A172 (cell line): Measurements from ENCODE around the gene PPP1R3C. TPM values are rescaled to one million over a fixed set of nuclear protein-coding genes. Genes with fewer than 3 reads are reported as not detected.

Experiments
- DNase-seq: peaks from one replicate; pipeline ENCODE4 v3.0.0-alpha.2; 2015; ENCODE audit warnings: low spot score
- total RNA-seq: library from RNA; depleted of rRNA; stranded (reverse); fragments of >200 nt; shearing (Covaris generic); gene quantifications from 2 replicates; pipeline ENCODE4 v1.2.3, GENCODE V29; 2014; rRNA removed

PPP1R3C gene
- 11.8 and 18.0 TPM in 2 replicates for total RNA-seq

DNA sequence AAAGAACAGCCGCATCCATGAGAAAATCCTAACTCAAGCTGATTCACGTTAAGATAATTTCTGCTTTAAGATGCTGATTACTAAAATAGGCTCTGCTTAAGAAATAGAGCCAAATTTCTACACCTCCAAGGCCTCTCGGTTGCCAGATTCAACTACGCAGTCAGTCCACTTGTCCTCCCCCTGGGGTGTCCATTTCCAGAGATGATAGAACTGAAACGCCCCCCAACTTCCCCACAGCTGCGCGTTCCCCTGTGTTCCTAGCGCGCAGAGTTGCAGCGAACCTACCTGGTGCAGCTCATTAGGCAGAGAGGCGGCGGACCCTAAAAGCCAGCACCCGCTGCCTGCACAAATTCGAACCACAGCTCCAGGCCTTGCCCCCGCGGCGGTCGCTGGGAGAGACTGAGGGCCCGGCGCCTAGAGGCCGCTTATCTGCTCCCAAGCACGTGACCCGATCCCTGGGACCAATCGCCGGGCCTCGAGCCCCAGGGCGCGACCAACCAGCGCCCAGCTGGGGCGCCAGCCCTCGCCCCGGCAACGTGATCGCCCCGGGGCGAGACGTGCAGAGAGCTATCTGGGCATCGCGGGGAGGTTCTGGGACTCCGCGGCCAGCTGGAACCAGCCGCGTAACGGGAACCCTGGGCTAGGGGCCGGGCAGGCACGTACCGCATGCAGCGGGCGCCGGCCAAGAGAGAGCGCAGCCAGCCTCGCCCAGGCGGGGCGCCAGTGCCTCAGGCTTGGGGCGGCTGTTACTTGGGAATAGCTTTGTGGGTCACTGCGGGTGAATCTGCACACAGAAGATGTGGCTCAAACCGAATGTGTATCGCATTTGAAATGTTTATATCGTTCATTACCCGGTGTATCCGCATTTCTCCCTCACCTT, at the start of gene PPP1R3C:
PPP1R3C (minus strand) TSS at position 401 of the 880 bp plus-strand sequence; CDS start at position 299, 102 bp downstream.
- DNase-seq, result peak; percentile 88

DNA sequence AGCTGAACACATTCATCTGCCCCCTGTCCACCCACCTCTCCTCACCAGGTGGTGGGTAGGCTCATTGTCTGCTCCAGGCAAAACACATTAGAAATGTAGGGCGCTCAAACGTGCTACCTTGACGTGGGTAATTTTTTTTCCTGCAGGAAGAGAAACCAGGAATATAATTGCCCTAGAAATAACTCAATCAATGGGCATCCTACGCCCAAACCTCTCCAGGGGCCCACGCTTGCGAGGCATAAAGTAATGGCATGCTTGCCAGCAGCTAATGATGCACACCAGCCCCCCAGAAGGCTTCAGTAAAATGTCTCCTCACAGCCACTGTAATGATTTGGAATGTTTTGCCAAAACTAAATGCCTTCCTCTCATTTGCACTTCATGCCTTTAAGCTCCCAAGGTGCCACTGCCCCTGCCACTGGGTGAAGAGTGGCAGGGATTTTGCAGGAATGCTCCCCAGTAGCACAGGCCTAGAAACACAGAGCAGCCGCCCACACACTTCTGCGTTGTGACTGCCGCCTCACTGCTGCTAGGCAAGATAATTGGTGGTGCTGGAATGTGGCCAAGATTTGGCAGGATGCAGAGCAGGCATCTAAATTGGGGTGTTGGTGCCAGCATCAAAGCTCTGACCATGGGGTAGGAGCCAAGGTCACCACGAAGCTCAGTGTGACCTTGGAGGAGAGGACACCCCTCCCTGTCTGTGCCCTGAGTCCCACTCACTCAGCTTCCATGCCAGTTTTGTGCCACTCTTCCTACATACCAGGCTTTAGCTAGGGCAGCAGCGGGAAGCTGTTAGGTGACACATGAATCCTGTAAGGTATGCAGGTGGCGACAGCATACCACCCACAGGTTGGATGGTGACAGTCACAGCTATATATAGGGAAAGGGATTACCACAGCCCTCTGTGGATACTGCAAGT, 48.7 kb upstream of the PPP1R3C start:
- peak; percentile 36 for DNase-seq

DNA sequence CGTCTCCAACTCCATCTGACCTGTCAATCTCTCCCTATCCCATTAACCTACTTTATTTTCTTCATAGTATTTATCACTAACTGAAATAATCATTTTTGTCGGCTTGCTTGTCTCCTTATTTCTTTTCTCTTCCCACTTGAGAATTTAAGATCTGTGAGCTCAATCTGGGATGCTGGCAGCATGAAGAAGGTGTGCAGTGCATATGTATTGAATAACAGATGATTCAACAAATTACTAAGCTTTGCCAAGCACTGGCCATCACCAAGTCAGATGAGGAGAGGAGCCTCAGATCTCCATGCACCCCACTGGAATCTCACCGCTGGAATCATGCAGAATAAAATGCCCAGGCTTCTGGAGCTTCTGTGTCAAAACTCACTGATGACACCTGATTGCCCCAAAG, 47.6 kb upstream of the PPP1R3C start:
- no peak for DNase-seq

DNA sequence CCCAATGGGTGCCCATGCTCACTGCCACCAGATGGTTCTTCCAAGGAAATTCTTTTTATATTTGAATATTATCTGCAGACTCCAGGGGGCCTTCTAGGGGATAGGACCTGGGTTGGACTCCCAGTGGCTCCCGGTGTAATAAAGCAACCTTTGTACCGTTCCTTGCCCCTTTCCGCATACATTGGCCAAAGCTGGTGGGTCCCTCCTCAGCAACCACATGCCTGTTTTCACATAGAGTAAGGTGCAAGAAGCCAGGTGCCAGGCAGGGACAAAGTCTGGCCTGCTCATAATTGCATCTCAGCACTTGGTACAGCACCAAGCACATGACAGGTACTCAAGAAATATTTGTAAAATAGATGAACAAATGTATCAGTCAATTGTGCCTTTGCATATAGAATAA, 46.4 kb upstream of the PPP1R3C start:
- no peak for DNase-seq

DNA sequence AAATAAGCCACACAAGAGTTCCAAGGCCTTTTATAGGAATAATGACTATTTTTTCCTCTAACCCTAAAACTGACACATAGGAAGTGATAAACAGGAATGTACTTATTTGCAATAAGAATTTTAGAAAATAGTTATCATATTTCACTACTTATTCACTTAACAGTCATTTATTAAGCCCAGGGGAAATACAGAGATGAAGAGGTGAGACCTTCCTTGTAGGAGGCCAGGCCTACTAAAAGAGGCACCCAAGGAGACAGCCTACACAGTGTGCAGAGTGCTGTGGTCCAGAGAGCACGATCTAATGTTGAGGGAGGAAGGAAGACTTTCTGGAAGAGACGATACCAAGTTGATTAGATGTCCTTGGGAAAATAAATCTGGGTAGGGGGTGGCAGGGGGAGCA, 45.0 kb upstream of the PPP1R3C start:
- DNase-seq, result no peak

DNA sequence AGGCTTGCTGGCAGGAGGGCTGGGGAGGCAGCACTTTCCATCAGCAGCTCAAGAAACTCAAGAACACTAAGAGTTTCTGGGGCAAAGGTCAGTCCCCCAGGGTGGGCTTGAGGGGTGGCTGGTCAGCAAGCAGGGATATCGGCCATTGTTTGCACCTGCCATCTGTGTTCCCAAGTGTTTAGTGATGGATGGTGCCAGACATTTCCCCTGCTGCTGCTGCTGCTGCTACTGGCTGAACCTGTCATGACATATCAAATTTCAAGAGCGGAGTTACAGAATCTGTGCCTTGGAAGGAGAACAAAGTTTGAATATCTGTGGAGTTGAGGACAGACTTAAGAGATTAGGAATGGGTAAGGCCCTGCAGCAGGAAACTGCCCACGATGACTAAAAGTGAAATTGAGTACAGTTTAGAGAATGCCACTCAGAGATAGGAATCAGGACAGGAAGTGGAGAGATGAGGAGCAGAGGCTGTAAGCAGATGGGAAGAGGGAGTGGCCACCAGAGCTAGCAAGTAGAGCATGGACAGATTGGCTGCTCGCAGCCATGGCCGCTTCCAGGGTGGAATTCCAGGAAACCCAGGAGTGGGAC, 39.2 kb upstream of the PPP1R3C start:
- peak; percentile 93 for DNase-seq

DNA sequence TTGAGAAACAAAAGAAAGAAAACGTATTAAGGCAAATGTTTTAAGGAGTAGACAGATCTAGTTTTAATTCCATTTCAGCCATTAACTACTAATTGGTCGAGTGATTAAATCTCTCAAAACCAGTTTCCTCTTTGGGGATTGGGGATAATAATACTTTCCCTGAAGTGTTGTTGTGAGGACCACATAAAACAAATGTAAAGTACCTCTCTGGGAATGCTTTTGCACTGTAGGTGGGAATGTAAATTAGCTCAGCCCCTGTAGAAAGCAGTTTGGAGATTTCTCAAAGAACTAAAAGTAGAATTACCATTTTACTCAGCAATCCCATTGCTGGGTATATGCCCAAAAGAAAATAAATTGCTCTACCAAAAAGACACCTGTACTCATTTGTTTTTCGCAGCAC, 36.0 kb upstream of the PPP1R3C start:
- no peak for DNase-seq

DNA sequence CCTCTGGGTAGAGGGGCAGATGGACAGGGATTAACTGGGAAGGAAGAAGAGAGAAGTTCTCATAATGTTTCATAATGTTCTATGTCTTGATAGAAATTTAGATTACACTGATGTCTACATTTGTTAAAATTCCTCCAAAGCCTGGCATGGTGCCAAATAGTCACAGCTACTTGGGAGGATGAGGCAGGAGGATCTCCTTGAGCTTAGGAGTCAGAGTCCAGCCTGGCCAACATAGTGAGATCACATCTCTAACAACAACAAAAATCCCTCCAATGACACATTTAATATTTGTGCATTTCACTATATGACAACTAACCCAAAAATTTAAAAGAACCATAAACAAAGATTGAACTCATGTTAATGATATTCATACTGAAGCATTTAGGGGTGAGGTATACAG, 33.0 kb upstream of the PPP1R3C start:
- DNase-seq, result no peak

DNA sequence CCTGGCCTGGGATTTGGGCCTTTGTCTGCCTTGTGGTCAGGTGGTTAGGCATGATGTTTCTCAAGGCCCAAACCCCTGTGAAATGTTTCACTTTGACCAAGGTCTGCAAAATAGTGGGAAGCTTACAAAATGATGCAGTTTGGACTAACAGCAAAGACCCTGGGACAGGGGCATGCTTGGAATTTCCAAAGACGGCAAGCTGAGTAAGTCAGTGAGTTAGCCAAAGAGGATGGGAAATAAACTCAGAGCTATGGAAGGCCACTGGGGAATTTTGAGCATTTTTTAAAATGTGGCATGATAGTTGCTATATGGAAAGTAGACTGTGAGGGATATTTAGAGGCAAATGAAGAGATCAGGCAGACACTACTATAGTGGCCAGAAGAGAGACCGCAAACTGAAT, 31.6 kb upstream of the PPP1R3C start:
- no peak for DNase-seq

DNA sequence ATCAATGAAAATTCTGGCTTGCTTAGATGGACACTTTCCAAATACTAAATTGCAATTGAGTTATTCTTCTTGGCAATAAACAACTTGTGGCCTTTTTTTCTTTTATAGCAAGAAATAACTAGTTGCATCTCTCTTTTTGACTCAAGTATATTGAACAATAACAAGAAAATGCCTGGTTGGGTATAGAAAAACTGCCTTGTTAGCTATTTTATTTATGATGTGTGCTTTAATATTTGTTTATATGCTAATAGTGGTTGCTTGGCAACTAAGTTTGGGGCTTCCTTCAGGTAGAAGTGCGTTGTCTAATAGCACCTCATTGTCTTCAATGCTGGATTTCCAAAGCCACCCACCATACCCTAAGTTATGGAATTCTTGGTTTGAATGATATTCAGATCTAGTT, 30.1 kb upstream of the PPP1R3C start:
- no peak for DNase-seq

DNA sequence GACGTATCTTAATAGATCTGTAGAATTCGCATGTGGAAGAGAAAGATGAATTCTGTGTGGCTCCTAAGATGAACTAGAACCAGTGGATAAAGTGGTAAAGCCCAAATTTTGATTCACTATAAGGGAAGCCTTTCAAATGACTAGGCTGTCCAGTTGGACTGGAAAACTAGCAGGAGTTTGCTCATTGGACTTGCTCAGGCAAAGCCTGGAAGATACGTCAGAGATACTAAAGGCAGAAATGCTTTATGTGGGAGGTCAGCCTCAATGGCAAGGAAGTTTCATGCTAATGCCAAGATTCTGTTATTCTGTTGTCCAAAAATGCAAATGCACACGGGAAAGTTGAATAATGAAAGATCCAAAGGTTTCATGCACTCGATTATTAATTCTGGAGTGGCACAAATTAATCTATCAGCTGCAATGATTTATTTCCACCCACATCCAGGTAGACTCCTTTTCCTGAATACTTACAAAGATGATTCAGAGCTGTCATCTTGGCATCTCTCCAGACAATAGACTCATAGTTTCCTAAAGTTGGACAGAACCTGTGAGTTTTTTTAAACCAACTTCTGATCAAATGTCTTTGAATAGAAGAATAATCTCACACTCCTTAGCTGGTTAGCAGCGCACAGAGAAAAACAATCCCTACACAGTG, 20.5 kb upstream of the PPP1R3C start:
- DNase-seq, result peak; percentile 82

DNA sequence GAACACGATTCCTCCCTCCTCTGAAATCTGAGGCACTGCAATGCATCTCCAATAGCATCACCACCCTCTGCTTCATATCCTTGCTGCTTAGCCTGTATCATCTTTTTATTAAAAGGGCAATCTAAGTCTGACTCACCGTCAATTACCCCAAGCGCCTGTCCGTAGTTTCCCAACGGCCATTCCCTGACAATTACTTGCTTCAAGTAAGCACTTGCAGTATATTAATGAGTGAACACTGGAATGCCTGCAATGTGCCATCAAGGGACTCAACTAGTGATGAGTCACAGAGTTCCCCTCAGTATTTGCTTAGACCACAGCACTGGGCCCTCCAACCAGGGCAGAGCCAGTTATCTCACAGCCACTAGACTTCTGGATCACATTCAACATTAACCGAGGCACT, 19.5 kb upstream of the PPP1R3C start:
- DNase-seq, result peak; percentile 100

DNA sequence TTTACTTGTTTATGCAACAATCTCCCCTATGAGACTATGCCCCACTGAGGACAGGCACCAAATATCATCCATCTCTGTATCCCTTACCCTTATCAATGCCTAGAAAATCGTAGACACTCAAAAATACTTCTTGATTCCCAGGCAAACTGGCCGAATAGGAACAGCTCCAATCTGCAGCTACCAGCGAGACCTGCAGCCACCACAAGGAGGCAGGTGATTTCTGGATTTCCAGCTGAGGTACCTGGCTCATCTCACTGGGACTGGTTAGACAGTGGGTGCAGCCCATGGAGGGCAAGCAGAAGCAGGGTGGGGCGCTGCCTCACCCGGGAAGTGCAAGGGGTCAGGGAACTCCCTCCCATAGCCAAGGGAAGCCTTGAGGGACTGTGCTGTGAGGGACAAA, 10.8 kb upstream of the PPP1R3C start:
- DNase-seq, result peak; percentile 23

DNA sequence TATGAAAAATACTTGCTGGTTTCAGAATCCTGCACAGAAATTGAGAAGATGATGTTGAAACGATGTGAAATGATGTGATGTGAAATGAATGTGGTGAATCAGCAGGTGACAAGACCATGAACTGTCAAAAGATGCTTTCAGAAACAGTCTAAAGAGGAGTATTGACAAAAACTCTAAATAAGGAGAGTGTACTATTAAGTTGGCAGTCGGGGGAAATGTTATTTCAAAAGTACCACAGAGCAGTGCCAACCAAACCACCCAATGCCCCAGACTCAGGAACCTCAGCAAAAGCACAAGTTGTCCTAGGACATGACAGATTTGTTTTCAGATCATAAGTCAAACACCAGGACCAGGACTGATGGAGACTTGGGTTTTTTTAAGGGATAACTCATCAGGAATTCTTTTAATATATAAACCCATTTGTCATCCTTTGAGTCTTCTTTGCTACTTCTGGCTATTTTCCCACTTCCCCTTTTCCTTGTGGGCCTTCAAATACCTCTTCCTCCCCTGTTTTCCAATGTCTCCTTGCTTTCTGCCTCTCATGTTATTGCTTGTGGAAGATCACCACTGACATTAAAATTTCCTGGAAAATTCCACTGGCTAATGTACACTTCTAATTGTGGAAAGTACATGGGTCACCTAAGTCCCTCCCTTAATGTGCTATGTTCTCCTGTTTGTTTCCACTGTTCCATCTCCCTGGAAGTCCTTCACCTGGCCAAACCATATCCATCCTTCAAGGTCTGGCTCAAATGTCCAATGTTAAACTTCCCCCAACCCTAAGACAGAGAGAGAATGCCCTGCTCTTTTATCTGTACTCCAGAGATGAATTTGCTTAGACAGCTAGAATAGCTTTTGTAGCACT, 10.2 kb upstream of the PPP1R3C start:
- DNase-seq, result peak; percentile 49

DNA sequence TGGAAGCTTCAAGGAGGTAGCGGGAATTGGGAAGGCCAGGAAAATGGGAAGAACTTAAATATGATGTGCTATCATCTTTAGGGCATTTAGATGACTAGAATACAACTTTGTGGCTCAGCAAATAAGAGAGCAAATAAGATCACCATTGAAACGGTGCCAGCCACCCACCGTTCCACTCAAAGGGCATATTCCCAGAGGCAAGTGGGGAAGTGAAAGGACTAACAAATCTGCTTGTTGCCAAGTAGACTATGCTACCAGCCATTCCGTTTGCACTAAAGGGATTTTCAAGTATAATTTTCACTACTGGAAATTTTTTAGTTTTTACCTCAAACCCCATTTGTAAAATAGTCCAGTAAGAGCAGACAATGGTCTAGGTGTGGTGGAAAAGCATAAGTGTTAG, 4.0 kb upstream of the PPP1R3C start:
- DNase-seq, result no peak

DNA sequence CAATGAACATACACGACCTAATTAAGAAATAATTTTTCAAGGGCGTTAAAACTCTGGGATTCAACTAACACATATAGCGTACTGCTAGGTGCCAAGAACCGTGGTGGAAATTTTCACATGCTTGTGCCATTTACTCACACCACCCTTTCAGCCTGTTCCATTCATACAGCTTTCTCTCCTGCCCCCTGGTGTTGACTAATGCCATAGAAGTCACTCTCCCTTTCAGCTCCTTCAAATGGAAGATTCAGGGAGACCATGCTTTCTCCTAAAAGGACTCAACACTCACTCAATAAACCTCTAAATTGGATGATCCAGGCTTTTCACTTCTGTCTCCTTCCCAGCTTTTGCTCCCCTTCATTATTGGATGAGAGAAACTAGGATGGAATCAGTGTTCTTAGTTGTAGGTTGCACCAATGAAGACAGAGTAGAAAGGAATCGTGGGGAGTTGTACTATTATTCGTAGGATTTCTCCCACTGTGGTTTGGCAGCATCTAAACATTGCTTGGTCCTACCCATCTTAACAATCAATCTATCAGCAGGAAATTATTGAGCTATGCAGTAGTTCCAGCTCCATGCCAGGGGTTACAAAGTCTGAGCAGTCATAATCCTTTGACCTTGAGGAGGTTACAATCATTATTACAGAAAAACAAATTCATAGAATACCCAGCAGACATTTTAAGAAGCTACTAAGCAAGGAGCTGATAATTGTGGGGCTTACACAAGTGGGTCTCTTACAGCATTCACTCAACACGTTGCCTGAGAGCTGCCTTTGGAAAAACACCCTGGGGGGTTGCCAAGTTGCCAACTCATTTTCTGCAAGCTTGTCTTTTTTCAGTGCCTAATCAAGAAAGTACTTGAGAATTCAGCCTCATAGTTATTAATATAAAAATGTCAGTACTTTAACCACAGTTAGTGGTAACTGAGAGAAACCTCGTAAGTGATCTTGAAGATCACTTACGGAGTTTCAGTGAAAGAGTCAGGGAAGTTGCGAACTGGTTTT, 2.8 kb upstream of the PPP1R3C start:
- peak; percentile 75 for DNase-seq

DNA sequence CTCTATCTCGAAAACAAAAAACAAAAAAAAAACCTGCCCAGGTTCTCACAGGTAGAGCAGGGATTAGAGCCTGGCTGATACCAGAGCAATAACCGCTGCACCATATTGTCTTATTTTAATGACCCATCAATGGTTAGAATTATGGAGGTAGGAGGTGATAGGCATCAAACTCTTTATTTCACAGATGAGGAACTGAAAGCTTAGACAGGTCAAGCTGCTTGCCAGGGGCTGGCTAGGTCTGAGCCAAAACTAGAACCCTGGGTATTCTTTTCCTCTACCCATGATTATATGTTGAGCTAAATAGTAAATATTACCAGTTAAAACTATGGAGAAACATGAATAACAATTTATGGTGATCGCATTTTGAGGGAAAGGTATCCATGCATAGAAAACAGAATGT, 2.0 kb upstream of the PPP1R3C start:
- no peak for DNase-seq

DNA sequence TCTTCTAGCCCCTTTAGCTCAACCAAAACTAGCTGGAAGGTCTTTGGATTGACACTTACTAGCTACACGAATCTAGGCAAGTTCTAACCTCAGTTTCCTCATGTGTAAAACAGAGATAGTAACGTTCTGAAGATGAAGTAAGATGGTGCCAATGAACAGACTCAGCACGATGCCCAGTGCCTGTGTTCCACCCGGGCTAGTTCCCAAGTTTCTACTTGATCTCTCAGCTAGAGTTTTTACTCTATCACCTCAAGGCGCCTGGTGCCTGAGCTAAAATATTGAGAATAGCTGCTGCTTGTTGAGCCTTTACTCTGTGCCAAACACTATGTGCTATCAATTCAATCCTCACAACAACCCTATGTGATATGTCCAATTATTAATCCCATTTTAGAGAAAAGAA, 1.4 kb upstream of the PPP1R3C start:
- DNase-seq, result no peak

DNA sequence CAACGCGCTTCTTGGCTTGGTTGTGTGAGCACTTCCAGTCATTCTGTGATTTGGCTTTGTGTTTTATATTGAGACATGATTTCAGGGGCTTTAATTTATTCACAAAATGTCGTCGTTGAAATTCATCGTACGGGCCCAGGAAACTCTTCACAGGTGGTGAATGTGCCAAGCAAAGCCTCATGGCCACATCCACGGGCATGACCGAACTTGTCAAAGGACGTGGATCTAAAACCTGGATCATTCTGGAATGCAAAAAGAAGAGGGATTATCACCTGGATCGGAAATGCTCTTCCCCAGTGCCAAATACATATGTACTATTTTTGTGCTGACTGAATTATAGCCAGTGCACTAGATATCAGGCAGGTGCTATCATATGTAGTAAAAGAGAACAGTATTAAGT, 2.2 kb downstream of the PPP1R3C start:
- no peak for DNase-seq
